ENCODE data around the gene CD40.

CD40 gene

DNA sequence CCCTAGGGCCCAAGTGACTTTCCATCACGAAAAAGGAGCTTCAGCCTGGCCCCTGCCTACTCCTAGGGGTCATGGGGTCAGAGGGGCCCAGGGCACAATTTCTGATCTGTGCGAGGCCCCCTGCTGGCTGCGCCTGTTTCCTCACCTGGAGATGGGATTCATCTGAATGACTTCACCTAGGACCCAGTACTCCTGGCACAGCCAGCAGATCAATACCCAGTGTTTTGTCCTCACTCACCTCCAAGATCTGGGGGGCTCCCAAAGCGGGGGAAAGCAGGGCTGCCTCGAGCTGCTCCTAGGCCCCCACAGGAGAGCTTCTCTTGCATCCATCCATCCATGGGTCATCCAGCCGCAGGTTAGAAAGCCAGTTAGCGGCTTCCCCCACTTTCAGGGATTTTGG, 33.8 kb downstream of the CD40 start:
- peak; percentile 2 for DNase-seq

DNA sequence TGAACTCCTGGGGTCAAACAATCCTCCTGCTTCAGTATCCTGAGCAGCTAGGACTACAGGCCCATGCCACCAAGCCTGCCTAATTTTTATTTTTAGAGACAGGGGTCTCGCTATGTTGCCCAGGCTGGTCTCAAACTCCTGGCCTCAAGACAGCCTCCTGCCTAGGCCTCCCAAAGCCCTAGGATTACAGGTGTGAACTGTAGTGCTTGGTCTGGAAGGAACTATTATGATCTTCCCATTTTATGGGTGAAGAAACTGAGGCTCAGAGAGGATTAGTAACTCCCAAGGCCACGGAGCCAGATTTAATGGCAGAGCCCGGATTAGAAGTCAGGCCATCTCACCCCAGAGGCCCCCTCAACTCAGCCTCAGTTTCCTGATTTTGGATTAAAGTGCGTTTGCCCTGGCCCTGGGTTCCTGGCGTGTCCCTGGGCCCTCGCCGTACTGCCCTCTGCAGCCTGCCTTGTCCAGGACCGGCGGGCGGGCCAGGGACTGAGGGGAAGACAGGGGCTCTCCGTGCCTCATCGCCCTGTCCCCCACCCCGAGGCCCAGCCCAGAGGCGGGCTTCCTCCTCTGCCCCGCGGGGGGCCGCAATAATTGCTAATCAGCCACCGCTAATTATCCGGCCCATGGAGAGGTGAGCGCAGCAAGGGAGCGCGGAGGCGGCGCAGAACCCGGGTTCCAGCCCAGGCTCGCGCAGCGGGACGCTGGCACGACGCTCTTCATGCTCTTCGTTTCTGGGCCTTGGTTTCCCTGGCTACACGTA, 34.9 kb downstream of the CD40 start:
- DNase-seq = no peak

DNA sequence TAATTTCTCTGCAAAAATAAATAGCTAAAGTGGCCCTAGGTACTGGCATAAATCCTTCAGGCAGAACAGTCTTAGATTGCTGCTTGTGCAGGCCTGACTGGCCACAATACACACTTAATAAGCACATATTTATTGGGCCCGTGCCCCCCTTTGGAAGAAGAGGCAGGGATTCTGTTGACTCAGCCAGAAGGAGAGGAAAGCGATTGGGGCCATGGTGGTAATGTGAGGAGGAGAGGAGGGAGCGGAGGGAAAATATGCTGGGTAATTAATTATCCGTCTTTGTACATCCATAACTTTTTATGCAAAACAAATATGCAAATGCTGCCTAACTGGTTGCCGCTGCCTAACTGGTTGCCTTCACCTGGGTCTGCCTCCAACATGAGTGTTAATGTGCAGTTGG, 36.2 kb downstream of the CD40 start:
- no peak for DNase-seq

DNA sequence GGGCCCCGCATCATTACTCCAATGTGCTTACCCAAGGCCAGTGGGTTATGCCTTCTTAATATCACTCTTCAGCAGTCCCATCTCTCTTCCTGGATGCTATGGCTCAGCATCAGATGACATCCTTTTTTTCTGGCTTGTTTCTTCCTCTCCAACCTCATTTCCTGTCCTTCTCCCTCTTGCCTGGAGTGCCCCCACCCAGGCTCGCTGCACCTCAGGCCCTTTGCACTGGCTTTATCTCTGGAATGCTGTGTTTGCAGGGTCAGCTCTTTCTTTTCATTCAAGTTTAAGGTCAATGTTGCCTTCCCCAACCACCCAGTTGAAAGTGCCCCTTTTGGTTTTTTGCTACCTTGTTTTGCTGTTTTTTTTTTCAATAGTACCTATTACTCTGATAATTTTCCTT, 36.7 kb downstream of the CD40 start:
- no peak for DNase-seq

DNA sequence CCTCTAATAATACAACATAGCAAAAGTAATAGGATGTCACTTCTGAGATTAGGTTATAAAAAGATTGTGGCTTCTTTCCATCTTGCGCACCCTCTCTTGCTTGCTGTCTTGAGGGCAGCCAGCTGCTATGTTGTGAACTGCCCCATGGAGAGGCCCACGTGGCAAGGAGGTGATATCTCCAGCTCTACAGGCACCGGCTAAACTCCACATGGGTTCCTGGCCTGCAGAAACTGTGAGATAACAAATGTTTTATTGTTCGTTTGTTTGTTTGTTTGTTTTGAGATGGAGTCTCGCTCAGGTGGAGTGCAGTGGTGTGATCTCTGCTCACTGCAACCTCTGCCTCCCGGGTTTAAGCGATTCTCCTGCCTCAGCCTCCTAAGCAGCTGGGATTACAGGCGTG, 38.0 kb downstream of the CD40 start:
- DNase-seq = no peak

DNA sequence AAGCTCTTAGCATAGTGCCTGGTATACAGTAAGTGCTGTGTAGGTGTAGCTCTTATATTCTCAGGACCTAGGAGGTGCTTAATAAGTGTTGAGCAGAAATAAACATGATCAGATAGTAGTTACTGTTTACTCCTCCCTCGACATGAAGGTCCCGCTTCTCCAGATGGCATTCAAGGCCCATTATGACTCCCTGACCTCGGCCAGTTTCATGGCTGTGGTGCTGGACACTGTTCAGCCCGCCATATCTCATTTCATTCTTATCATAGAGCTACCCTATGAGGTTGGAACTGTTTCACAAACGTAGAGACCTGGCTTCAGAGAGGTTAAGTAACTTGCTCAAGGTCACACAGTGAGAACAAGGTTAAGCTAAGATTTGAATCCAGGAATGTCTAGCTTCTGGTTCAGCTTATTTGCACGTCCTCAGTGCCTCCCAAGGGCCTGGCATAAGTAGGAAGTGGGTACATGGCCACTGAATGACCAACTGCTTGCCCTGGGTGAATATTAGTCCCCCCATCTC, 39.0 kb downstream of the CD40 start:
- no peak for DNase-seq

DNA sequence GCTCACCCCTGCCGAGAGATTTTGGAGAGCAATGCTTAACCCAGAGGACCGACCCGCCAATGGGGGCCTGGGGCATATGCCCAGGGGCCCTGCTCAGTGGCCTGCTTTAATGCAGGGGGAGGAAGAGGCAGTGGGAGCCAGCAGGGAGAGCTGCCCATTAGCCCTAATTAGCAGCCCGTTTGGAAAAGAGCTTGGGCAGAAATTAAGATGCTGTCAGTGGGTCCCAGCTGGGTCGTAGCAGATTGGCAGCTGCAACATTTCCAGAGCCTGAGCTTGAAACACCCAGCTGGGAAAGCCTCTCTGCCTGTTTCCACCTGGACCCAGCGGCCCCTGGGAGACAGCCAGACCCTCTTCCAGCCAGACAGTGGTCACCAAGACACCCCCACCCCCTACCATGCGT, 39.5 kb downstream of the CD40 start:
- no peak for DNase-seq

DNA sequence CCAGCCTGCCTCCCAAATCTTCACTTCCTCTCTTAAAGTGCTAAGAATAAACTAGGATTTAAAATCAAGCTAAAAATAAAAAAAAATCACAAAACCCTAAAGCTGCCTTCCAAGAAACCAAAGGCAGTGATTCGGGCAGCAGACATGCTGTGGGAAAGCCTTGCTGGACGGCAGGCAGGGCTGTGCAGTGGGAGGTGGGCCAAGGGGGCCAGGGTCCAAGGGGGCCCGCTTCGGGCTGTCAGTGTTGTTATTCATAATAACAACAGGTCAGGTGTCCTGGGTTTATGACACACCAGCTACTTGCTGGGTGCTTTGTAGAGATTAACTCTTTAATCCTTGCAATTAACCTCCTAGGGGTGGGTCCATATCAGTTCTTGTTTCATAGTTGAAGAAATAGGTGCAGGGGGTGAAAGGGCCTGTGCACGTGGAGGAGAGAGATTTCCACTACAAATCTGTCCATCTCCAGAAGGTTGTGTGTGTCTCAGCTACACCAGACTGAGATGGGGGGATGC, 40.4 kb downstream of the CD40 start:
- DNase-seq = no peak

DNA sequence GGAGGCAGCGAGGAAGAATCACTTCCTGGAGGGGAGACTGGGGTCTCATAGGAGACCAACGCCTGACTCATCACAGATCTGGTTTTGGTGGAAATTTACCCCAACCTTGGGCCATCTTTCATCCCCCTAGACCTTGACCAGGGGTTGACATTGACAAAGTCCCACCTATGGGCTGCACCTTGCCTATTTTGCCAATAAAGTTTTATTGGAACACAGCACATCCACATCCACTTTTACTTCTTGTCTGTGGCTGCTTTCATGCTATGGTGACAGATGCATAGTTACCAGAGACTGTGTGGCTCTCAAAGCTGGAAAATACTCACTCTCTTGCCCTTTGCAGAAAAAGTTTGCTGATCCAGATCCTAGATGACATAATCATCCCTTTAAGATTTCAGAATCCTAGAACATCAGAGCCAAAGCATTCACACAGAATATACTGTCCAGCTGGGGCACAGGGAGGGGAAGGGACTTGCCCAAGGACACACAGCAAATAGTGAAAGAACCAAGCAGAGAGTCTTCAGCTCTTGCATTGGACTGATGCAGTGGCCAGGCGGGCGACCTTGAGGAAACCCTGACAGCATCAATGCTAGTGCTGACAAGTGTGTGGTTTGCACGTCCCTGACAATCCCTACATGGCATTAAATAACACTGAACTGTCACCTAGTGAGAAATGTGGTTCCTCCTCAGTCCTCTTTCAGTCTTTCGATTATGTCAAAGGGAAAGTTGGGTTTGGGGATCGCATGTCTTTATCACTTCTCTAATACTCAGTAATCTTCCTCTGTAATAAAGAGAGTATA, 41.2 kb downstream of the CD40 start:
- DNase-seq = no peak

DNA sequence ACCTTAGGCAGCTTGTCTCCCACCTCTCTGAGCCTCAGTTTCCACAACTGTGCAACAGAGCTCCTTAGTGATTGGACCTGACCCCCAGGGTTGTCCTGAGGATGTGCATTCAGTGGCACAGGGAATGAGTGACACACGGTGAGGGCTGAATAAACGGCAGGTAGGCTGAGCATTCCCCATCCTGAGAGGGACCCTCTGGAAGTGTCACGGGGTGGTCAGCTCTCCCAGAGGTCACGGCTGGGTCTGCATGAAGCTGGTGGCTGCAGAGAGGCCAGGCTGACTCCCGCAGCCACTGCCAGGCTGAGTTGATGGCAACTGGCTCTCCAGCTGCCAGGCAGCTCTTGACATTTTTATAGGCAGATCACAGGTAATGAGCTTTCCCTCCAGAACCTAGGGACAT, 42.5 kb downstream of the CD40 start:
- DNase-seq = no peak

DNA sequence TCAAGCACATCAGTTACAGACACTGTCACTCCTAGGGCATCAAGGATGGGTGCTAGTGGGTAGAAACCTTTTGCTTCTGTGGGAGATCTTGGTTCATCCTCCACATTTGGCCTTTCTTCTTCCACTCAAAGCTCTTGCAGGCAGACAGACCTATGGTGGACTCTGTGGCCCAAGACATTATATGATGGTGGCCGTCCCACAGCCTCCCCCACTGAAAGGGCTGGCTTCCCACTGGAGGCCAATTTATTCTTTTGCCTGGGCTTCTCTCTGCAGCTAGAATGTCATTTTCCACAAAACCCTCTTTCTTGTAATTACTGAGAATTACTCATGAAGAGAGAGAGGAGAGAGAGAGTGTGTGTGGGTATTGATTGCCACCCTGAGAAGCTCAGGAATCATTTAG, 43.8 kb downstream of the CD40 start:
- DNase-seq = no peak

DNA sequence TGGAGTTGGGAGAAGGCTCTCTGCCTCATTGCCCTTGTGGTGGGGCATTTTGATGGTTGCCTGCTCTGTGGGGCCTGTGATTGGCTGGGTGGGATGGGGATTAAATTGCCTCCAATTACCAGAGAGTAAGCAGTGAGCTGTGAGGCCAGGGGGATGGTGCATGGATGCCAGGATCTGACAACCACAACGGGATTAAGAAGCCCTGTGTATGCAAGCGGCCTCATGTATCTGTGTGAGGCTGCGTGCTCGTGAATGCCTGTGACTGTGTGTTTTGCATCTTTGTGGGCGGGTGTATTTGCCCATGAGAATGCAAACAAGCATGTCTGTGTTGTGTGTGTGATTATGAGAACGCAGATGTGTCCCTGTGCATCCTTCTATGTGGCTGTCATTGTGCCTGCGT, 46.1 kb downstream of the CD40 start:
- no peak for DNase-seq

DNA sequence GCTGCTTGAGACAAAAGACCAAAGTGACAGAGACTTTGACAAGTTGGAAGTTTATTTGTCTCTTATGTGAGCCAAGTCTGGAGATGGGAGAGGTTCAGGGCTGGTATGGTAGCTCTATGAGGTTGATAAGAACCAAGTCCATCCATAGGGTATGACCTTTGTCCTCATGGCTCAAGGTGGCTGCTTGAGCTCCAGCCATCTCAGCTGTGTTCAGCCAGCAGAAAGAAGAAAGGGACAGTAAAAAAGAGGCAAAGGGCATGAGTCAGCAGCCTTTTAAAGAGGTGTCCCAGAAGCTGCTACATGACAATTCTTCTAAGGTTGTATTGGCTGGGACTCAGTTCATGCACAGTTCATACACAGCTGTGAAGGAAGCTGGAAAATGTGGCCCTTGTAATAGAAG, 49.0 kb downstream of the CD40 start:
- DNase-seq = no peak

DNA sequence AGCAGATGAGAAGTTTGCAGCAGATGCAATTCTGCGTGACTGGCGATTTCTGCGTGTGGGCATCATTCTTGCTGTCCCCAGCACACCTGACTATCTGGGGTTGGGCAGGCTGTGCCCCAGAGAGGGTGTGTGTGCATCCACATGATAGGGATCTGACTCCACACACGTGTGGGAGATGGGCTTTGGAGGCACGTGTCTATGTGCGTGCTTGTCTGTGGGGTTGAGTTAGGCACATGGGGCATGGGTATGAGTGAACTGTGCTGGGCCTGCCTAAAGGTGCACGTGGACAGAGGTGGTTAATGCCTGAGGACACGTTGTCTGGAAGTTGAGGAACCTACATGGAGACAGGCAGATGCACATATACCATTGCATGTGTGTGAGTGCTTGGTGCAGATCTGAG, 50.3 kb downstream of the CD40 start:
- no peak for DNase-seq

DNA sequence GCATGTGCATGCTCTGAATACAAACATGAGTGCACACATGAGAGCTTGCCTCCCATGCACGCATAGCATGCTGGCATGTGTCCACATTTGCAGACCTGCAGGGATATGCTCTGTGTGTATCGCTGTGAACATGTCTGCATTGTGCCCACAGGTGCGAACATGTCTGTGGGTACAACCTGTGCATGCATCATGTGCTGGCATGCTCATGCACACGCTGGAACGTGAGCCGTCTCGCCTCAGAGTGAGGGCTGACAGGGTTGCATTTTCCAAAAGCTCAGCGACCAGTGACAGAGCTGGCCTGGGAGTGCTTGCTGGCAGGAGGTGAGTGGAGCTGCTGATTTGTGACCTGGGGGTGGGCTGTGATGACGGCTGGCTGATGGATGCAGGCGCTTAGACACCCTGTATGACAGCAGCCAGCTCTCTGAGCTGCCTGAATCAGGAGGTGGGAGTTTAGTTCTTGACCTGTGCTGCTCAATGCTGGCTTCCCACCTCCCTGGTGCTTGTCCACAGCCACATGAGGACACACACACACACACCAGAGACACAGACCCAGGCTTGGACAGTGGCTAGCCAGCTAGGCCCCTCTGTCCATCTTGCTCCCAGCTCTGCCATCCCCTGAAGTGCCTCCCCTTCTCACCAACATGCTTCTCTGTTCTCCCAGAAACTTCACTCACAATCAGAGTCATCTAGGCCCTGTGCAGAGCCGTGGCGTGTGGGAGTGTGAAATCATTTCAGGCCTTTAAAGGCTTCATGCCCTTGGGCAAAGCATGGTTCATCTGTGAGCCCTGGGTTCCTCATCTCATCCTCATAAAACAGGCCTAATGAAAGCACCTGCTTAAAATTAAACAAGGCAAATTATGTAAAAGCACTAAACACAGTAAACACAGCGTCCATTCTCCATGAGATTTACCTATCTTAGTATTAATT, 51.4 kb downstream of the CD40 start:
- no peak for DNase-seq

DNA sequence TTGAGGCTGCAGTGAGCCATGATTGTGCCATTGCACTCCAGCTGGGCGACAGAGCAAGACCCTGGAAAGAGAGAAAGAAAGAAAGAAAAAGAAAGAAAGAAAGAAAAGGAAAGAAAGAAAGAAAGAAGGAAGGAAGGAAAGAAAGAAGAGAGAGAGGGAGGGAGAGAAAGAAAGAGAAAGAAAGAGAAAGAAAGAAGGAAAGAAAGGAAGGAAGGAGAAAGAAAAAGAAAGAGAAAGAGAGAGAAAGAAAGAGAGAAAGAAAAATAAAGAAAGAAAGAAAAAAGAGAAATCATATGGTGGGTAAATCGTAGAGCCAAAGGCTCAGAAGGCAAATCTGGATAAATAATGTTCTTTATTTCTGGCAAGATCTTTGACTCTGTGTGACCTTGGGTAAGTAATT, 53.4 kb downstream of the CD40 start:
- DNase-seq = no peak

DNA sequence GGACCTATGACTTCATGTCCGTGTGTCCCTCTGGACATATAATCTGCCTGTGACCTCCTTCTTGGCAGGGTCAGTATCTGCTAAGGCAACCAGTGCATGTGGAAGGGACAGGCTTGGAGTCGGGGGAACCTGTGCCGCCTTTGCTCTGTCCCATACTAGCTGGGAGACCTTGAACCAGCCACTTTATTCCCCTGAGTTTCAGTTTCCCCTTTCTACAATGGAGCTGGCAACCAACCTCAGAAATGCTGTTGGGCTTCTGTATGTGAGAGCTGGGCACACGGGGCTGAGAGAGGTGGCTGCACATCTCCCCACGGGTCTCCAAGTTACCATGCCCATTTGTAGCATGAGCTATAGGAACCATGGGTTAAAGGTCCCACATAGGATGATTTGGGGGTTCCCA, 53.8 kb downstream of the CD40 start:
- DNase-seq = no peak

DNA sequence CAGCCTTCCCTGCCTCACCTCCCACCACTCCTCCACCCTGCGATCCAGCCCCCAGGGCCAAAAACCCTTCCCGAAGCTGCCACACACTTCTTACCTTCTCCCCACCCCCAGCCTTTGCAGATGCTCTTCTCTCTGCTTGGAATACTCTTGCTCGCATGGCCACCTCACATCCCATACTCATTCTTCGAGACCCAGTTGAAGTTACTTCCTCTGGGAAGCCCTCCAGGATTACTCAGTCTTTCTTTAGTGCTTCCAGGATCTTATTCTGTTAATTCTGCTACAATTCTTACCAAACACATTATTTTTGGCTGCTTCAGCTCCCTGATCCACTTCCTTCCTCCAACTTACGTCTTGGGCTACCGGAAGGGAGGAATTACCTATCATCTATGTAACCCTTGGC, 54.3 kb downstream of the CD40 start:
- DNase-seq = no peak

DNA sequence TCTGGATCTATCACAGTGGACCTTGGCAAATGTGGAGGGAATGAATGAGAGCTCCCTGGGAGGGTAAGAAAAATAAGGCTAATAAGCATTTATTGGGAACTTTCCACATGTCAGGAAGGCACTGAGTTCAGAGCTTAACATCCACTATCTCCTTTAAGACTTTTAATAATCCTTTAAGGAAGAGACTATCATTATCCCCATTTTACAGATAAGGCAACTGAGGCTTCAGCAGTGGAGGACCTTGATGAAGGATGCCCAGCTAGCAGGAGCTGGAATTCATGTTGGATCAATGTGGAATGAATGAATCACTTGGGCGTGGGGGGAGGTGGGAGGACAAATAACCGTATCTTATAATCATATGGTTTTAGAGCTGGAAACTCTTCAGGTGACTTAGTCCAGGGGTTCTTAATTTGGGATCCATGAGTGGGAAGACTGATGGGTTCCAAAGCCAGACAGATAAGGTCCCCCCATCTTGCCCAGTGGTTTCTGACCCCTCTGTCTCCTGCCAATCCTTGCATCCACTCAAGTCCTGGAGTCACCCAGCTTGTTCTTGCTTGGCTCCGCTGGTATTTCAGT, 54.9 kb downstream of the CD40 start:
- no peak for DNase-seq

DNA sequence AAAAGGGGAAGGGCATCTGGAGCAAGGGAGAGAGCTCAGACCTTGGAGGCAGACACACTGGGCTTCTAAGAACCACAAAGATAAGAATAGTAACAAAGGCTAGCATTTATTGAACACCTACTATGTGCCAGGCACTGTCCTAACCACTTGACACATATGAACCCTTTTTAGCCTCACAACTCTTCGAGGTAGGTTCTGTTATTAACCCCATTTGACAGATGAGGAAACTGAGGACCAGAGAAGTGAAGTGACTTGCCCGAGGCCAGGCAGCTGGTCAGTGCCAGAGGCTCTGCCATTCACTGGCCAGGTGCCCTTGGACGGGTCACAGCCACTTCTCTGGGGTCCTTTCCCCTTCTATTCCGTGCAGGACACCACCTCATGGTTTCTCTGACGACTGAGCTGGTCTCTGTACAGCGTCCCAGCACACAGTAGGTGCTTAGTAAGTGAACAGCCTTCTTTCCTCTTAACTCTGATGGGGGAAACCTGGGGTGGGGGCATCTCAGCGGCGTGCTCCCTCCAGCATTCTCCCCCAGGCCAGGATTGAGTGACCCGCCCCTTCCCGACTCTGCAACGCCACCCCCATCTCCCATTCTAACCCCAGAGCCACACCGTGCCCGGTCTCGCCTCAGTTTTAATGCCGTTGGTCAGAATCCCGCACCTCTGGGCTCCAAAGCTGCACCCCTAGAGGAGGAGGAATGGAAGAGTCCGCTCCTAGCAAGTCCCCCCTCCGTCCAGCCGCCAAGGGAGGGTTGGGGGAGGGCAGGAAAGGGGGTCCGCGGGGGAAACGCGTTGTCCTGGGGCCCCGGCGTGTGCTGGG, 55.7 kb downstream of the CD40 start:
- no peak for DNase-seq

DNA sequence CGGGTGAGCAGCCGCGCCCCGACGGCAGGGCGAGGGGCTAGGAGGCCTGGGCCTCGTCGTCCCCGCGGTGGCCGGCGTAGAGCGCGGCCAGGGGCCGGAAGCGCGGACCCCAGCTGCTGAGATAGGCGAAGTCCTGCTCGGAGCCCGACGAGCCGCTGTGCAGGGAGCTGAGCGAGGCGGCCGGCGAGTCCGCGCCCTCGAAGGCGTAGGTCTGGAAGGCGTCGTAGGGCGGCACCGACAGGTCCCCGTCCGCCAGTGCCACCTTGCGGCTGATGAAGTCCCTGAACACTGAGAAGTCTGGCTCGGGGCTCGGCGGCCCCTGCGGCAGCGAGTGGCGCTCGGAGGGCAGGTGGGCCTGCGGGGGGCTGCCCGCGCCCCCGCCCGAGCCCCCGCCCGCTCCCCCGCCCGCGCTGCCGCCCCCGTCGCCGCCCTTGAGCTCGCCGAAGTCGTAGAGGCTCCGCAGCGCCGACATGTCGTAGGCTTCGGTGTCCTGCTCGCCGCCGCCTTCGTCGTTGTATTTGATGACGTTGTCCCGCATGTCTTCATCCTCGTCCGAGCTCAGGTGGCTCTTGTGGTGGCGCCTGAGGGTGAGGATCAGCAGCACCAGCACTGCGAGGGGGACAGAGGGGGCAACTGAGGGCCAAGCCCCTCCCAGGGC, 56.5 kb downstream of the CD40 start:
- DNase-seq = peak; percentile 64
